ENCODE results near the gene CREB3L2.
"Not testable (repeated sequence)": the region's sequence is repeated elsewhere in the genome, so short reads cannot be mapped to it uniquely, and the experiment has no call there.

Gene CREB3L2

DNA sequence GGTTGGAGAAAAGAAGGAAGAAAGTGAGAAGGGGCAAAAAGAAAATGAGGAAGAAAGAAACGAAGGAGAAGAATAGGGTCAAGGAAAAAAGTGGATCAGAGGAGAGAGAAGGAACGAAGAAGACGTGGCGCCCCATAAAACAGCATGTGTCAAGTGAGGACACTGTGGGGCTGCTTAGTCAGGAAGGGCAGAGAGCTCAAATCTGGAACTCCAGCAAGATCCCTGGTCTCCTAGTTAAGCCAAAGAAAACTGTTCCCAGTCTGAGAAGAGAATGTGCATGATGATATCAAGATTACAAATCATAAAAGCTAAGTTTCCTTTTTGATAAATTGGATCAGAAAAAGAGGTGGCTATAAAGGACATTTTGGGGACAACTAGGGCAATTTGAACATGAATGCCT lies 33.0 kb downstream of the CREB3L2 start:
- DNase-seq (ENCODE audit: low read depth in 3 of 3): no peak

DNA sequence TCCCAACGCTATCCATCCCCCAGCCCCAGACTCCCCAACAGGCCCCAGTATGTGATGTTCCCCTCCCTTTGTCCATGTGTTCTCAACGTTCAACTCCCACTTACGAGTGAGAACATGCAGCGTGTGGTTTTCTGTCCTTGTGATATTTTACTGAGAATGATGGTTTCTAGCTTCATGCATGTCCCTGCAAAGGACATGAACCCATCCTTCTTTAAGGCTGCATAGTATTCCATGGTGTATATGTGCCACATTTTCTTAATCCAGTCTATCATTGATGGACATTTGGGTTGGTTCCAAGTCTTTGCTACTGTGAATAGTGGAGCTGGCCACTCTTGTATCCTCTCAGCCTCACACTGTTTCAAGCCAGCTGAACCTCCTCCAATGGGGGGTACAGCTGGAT lies 33.5 kb downstream of the CREB3L2 start:
- DNase-seq (ENCODE audit: low read depth in 3 of 3): not testable (repeated sequence)

- DNase-seq (ENCODE audit: low read depth in 3 of 3): no peak
Measured at GRCh38 chr7:137967143-137968018, 34.5 kb downstream of the CREB3L2 start.

DNA sequence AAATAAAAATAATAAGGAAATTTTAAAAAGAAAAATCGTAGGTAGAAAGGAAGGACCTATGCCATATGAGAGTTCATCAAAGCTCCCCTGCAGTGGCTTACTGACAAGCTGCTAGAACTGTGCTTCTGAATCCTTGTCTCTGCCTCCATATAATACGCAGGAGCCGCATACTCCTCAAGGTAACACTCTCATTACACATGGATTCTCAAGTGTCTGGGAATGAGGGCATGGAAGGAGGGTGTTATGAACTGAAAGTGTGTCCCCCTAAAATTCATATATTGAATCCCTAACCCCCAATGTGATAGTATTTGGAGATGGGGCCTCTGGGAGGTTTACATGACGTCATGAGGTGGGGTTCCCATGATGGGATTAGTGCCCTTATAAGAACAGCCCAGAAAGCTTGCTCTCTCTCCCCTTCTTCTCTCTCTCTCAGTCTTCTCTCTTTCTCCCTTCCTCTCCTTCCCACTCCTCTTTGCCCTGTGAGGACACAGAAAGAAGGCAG lies 35.2 kb downstream of the CREB3L2 start:
- DNase-seq (ENCODE audit: low read depth in 3 of 3): no peak

DNA sequence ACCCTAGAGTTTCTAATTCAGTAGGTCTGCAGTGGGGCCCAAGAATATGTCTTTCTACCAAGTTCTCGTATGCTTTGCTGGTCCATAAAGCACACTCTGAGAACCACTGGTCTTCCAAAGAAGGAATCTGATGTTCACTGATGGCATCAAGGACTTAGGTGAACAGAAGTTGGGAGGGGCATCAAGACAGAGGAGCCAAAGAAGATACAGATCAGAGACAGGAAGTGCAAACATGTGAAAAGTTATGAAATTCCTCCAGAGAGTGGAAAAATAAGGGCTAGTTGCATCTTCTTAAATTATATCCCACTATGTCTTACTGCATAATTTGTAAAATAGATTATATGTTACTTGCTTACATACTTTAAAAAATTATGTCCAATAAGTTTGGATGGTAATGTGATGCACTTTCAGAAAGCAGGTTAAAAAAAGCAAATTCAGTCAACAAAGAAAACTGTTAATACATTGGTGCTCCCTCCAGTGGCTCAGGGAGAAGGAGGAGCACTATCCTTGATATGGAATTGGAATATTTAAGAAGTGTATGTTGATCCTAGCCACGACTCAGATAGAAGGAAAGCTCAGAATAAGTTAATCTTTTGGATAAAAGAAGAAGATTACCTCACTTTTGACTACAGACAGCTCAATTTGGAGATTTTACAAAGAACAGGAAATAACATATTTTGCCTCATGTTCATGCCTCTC lies 35.8 kb downstream of the CREB3L2 start:
- no peak for DNase-seq (ENCODE audit: low read depth in 3 of 3)

DNA sequence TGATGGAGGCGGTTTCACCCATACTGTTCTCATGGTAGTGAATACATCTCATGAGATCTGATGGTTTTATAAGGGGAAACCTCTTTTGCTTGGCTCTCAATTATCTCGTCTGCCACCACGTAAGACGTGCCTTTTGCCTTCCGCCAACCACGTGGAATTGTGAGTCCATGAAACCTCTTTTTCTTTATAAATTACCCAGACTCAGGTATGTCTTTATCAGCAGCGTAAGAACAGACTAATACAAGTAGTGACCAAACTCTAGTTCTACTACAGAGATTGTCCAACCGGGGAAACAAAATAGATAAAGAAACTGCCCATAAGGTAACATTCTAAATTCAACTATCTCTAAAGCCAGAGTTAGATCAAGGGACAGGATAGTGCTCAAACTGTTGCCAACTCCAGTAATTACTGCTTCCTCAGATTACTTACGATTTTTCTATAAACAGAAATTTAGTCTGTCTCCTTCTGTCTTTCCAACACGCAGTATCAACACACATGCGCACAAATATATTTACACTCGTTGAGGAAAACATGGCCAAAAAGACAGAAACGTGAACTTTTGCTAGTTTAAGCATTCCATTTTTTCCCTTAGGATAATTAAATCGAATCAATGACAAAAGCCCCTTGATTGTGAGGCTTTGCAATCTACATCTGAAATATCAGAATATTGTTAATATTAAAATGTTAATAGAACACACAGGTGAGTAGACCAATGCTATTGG lies 36.9 kb downstream of the CREB3L2 start:
- DNase-seq (ENCODE audit: low read depth in 3 of 3): no peak

GRCh38 chr7:137962875-137963507 lies 38.9 kb downstream of the CREB3L2 start:
- DNase-seq (ENCODE audit: low read depth in 3 of 3): no peak

DNA sequence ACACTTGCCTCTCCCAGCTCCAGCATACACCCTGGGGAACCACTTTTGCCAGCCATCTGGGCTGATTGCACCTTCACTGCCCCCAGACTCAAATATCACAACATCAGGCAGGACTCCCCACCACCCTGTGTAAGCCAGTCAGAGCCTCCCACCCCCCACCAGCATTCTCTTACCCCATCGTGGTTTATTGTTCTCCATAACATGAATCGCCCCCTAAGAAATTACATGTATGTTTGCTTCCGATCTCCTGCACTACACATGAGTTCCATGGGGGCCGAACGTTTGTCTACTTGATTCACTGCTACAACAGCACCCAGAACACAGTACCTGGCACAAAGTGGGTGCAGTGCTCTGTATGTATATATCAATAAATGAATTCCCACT lies 39.4 kb downstream of the CREB3L2 start:
- DNase-seq (ENCODE audit: low read depth in 3 of 3): no peak

- DNase-seq (ENCODE audit: low read depth in 3 of 3): peak in 2 of 3 donors; percentile 7 to 10
Measured at GRCh38 chr7:137961200-137962177, 40.4 kb downstream of the CREB3L2 start.

DNA sequence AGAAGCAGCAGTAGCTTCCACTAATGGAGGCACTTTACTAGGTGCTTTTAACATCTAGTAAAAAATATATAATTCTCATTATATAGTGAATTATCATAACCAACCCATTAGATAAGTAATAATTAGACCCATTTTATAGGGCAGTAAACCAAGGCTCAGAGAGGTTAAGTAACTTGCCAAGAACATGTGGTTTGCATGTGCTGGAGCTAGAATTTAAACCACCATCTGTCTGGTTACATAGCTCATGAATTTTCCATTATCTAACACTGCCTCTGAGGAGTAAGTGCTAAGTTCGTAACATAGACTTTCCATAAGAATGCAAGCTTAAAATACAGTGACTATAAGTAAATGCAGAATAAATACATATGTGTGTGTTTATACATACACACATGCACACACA lies 41.9 kb downstream of the CREB3L2 start:
- no peak for DNase-seq (ENCODE audit: low read depth in 3 of 3)

- no peak for DNase-seq (ENCODE audit: low read depth in 3 of 3)
Measured at GRCh38 chr7:137958470-137959431, 43.1 kb downstream of the CREB3L2 start.

- no peak for DNase-seq (ENCODE audit: low read depth in 3 of 3)
Measured at GRCh38 chr7:137957887-137958286, 44.0 kb downstream of the CREB3L2 start.

GRCh38 chr7:137956591-137956990 lies 45.3 kb downstream of the CREB3L2 start:
- DNase-seq (ENCODE audit: low read depth in 3 of 3): no peak

DNA sequence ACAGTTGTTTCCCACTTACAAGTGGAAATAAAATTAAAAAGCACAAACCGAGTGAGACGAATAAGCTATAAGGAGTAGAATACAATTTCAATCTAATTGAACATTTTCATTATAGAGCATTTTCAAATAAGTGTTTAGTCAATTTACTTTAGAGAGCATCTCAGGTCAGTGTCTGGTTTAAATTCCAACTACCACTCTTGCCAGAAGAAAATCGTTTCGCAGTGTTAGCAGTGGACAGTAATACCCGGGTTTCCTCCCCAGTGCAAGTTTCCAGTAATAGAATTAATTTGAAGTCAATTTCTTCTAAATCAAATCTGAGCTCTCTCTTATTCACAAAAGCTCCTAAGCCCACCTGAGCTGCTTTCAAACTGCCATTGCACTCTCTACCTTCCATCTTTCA lies 45.7 kb downstream of the CREB3L2 start:
- DNase-seq (ENCODE audit: low read depth in 3 of 3): no peak

DNA sequence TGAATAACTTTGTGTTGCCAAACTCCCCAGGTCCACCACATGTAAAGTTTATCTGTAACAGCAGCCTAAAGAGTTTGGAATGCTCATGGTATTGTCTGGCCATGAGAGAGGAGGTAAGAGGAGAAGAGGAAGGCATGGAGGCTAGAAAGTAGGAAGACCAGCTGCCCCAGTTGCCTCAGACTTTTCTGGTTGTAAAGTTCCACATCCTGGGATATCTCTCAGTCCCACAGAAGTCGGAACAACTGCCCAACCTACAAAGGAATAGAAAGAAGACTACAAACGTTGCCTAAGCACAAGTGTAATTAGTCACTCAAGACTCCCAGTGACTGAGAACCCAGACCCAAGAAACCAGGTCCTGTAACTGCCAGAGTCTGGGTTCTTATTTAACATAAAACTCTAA lies 47.3 kb downstream of the CREB3L2 start:
- no peak for DNase-seq (ENCODE audit: low read depth in 3 of 3)

DNA sequence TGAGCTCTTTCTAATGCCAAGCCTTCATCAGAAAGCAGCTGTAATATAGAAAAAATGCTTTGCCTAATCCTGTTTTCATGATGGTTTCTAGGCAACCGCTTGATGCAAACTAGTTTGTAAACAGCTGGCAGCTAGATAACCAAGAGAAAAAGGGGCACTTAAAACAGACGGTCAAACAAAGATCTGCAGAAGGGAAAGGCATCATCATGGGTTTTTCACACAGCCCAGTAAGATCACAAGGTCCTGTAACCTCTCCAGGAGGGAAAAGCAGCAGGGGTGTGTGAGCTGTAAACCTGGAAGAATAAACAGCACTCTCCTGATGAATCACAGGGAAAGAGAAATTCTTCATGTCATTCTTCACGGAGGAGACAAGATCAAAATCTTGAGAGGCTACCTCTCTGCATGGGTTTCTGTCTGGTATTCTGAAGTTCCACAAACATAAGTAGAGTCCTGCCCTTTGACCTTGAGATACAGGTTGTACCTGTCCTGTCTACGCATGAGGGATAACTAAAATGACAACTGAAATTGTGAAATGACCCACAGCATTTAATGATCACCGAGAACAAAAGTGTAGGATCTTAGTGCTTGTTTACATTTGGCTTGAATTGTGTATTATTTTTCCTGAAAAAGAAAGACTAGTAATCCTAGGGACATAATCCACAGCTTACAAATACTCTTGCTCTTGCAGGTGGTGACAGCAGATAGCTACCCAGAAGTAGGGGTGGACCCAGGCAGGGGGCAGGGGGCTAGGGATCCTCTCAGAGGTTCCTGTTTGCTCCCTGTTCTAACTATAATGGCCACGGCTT lies 48.0 kb downstream of the CREB3L2 start:
- no peak for DNase-seq (ENCODE audit: low read depth in 3 of 3)

- DNase-seq (ENCODE audit: low read depth in 3 of 3): no peak
Measured at GRCh38 chr7:137953043-137953664, 48.7 kb downstream of the CREB3L2 start.

DNA sequence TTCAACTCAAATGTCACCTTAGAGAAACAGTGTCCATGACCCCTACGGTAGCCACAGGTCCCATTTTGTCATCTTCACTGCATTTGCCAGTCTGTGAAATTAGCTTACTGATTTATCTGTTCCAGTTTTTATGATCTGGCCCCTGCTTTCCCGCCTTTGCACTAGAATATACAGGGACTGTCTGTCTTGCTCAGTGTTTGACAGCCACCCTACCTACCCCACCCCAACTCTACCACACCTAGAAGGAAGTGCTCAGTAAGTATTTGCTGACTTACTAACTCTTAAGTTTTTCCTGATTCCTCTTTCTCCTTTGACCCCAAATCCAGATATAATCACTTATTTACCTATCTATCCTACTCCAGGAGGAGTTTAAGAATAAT lies 49.5 kb downstream of the CREB3L2 start:
- no peak for DNase-seq (ENCODE audit: low read depth in 3 of 3)
